Mesenteric fat pad (tissue), 1 donor: ENCODE measurements around the gene NYNRIN. TPM values are rescaled to one million over a fixed set of nuclear protein-coding genes. Genes with fewer than 3 reads are reported as not detected.
"Not testable (repeated sequence)": the region's sequence is repeated elsewhere in the genome, so short reads cannot be mapped to it uniquely, and the experiment has no call there.

Experiments
- DNase-seq: peaks from one replicate; pipeline ENCODE4 v3.0.0-alpha.2; 2020; ENCODE audit warnings: low spot score
- total RNA-seq: library from RNA; stranded (reverse); fragmentation: NEBNext Ultra II Directional; extraction: Animal tissue kit (Norgen Biotek cat#: 25700); gene quantifications from one replicate; pipeline ENCODE4 v1.2.1, GENCODE V29; 2021
- donor health status: DM: yes; HTN: yes; CAD: no.

Gene NYNRIN
- total RNA-seq, 1 donor from 2014 or later = 11.7 TPM

- no peak for DNase-seq
Measured at GRCh38 chr14:24369907-24370687, 28.7 kb upstream of the NYNRIN start.

- DNase-seq = no peak
Measured at GRCh38 chr14:24370748-24371147, 28.1 kb upstream of the NYNRIN start.

- DNase-seq = not testable (repeated sequence)
Measured at GRCh38 chr14:24371605-24372004, 27.2 kb upstream of the NYNRIN start.

GRCh38 chr14:24372701-24373416 is 25.9 kb upstream of the NYNRIN start:
- no peak for DNase-seq

- DNase-seq = no peak
Measured at GRCh38 chr14:24376448-24377070, 22.2 kb upstream of the NYNRIN start.

- no peak for DNase-seq
Measured at GRCh38 chr14:24377126-24377525, 21.7 kb upstream of the NYNRIN start.

GRCh38 chr14:24377657-24378056 is 21.1 kb upstream of the NYNRIN start:
- no peak for DNase-seq

- DNase-seq = no peak
Measured at GRCh38 chr14:24378327-24378726, 20.5 kb upstream of the NYNRIN start.

- DNase-seq = no peak
Measured at GRCh38 chr14:24378981-24379906, 19.6 kb upstream of the NYNRIN start.

GRCh38 chr14:24379907-24380730 is 18.7 kb upstream of the NYNRIN start:
- DNase-seq = no peak

GRCh38 chr14:24381363-24382063 is 17.3 kb upstream of the NYNRIN start:
- DNase-seq = no peak

GRCh38 chr14:24382064-24382371 is 16.8 kb upstream of the NYNRIN start:
- no peak for DNase-seq

- no peak for DNase-seq
Measured at GRCh38 chr14:24384169-24384568, 14.6 kb upstream of the NYNRIN start.

- no peak for DNase-seq
Measured at GRCh38 chr14:24385524-24385923, 13.3 kb upstream of the NYNRIN start.

GRCh38 chr14:24387009-24387345 is 11.8 kb upstream of the NYNRIN start:
- no peak for DNase-seq

- DNase-seq = not testable (repeated sequence)
Measured at GRCh38 chr14:24387579-24387978, 11.2 kb upstream of the NYNRIN start.

- no peak for DNase-seq
Measured at GRCh38 chr14:24388474-24389179, 10.2 kb upstream of the NYNRIN start.

GRCh38 chr14:24389226-24389848 is 9.5 kb upstream of the NYNRIN start:
- DNase-seq = no peak
